Lung (tissue), 13 donors: ENCODE measurements around the gene FOXR2. TPM values are rescaled to one million over a fixed set of nuclear protein-coding genes. Genes with fewer than 3 reads are reported as not detected.

ENCODE experiments used
- ATAC-seq: fragments of 200-7000 bp; cut with Tn5 transposase; one replicate; pipeline ENCODE4 v1.9.1; 2020; ENCODE audit warnings: moderate number of reproducible peaks; ENCODE audit not compliant: insufficient read depth, low FRiP score
- DNase-seq, 3 donors: peaks; one replicate each; pipeline ENCODE4 v3.0.0-alpha.2; 2013 to 2017
- H3K27ac ChIP-seq, 2 donors: one replicate each; pipeline ENCODE4 v1.5.1; 2013; ENCODE audit warnings: mild to moderate bottlenecking in 2 of 2, moderate library complexity in 2 of 2, control low read depth in 1 of 2, inconsistent platforms in 1 of 2, low read depth in 1 of 2, low read length in 1 of 2
- H3K27me3 ChIP-seq, 3 donors: one replicate each; pipeline ENCODE4 v1.5.1; 2013; ENCODE audit warnings: low read length in 2 of 3; ENCODE audit not compliant: control insufficient read depth in 3 of 3, insufficient read depth in 3 of 3
- H3K36me3 ChIP-seq, 4 donors: one replicate each; pipeline ENCODE4 v1.5.1; 2013; ENCODE audit warnings: low read length in 4 of 4, mild to moderate bottlenecking in 1 of 4, moderate library complexity in 1 of 4; ENCODE audit not compliant: control insufficient read depth in 4 of 4, insufficient read depth in 4 of 4
- H3K4me1 ChIP-seq, 5 donors: one replicate each; pipeline ENCODE4 v1.5.1; 2013; ENCODE audit warnings: low read length in 5 of 5, mild to moderate bottlenecking in 2 of 5, moderate library complexity in 1 of 5; ENCODE audit not compliant: control insufficient read depth in 5 of 5, insufficient read depth in 5 of 5
- H3K4me3 ChIP-seq: one replicate; pipeline ENCODE4 v1.5.1; 2013; ENCODE audit warnings: mild to moderate bottlenecking, control low read depth, moderate library complexity
- H3K9ac ChIP-seq, 2 donors: one replicate each; pipeline ENCODE4 v1.5.1; 2013; ENCODE audit warnings: low read length in 2 of 2, control low read depth in 1 of 2; ENCODE audit not compliant: insufficient read depth in 1 of 2
- H3K9me3 ChIP-seq, 4 donors: one replicate each; pipeline ENCODE4 v1.5.1; 2013; ENCODE audit warnings: low read length in 3 of 4, mild to moderate bottlenecking in 1 of 4, moderate library complexity in 1 of 4; ENCODE audit not compliant: control insufficient read depth in 4 of 4, insufficient read depth in 3 of 4
- CTCF ChIP-seq: IDR thresholded peaks from 2 replicates; pipeline ENCODE4 v1.5.1; 2012; ENCODE audit warnings: mild to moderate bottlenecking; ENCODE audit errors: control extremely low read depth, extremely low read depth
- whole genome bisulfite sequencing, 2 donors: extraction: QIAGEN DNeasy Blood & Tissue Kit; methylation state at CpG; one replicate each; pipeline ENCODE4 v1.1.7; 2013; 5-methylcytosine and 5-hydroxymethylcytosine counted together
- polyA plus RNA-seq, 2 donors: library from polyadenylated mRNA; stranded (reverse); fragments of 200-250 nt; gene quantifications; one replicate each; pipeline ENCODE4 v1.2.1, GENCODE V29; 2013
- small RNA-seq: library from RNA; depleted of rRNA; stranded (forward); fragments of <200 nt; gene quantifications from one replicate; pipeline ENCODE3, GENCODE V24; 2014; ENCODE audit warnings: low replicate concordance
- total RNA-seq, 2 donors: library from RNA; depleted of rRNA in 1 of 2; stranded (reverse); fragments of >200 nt in 1 of 2; gene quantifications; one replicate each; pipeline ENCODE4 v1.2.1, GENCODE V29; 2014 to 2021
- donor health status: control.
- donor health status: control.
- donor health status: Bipolar disorder and iron deficiency.
- donor health status: healthy.
- donor health status: DM: yes; HTN: yes; CAD: no.

The FOXR2 gene
- total and polyA plus RNA-seq, 4 donors = not detected

GRCh38 chrX:55659931-55660330 lies 36.7 kb downstream of the FOXR2 start:
- Histone ChIP-seq H3K9ac (no peak overlapping the region), H3K4me1 (no peaks in the 10 kb centered on the region), H3K27me3 (peaks cover 0 to 2% (median 0%) of the 10 kb centered on the region in 3 donors), H3K36me3 (no peaks in the 10 kb centered on the region), H3K9me3 (peaks cover 0 to 4% (median 0%) of the 10 kb centered on the region in 4 donors), H3K4me3 (no peak overlapping the region), H3K27ac (no peak overlapping the region)
- ATAC-seq (no peak), DNase-seq (no peak)
- TF ChIP-seq CTCF = no peak
- 34 to 67% methylated on average over 2 of the region's 2 CpGs for WGBS, 2 donors

- no peak for ATAC-seq
- 48 to 61% methylated on average over 3 of the region's 3 CpGs for WGBS, 2 donors
Observed at GRCh38 chrX:55663584-55663983, 40.4 kb downstream of the FOXR2 start.

DNA sequence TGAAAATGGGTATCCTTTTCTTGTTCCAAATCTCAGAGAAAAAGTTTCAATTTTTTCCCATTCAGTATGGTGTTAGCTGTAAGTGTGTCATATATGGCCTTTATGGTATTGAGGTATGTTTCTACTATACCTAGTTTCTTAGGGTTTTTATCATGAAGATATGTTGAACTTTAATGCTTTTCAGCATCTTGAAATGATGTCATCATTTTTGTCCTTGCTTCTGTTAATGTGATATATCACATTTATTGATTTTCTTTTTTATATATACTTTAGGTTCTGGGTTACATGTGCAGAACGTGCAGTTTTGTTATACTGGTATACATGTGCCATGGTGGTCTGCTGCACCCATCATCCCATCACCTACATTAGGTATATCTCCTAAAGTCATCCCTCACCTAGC lies 44.9 kb downstream of the FOXR2 start:
- no peak for TF ChIP-seq CTCF
- Histone ChIP-seq H3K27me3 (no peaks in the 10 kb centered on the region), H3K4me1 (no peaks in the 10 kb centered on the region), H3K9me3 (peaks cover 0 to 3% (median 1%) of the 10 kb centered on the region in 4 donors), H3K36me3 (no peaks in the 10 kb centered on the region), H3K4me3 (no peak overlapping the region), H3K27ac (no peak overlapping the region), H3K9ac (no peak overlapping the region)
- DNase-seq = no peak
- ATAC-seq = no peak
- 63 to 88% methylated on average over 1 of the region's 1 CpG for WGBS, 2 donors

More at GRCh38 chrX:55663584-55663983, 40.4 kb downstream of the FOXR2 start:
- Histone ChIP-seq H3K4me3 (no peak overlapping the region), H3K9ac (no peak overlapping the region), H3K36me3 (no peaks in the 10 kb centered on the region), H3K27me3 (peaks cover 0 to 2% (median 0%) of the 10 kb centered on the region in 3 donors), H3K27ac (no peak overlapping the region), H3K9me3 (peaks cover 0 to 3% (median 1%) of the 10 kb centered on the region in 4 donors), H3K4me1 (no peaks in the 10 kb centered on the region)
- DNase-seq = no peak
- TF ChIP-seq CTCF = no peak

Small RNAs within 50 kb of the gene (small RNA-seq; reads per million reads assigned to genes)
- gene RF00019 = not detected

Other genes with a start within 250 kb of the FOXR2 start
- 10 to 100 TPM; 22.3 to 63.3 TPM for gene MAGEH1, start 171.3 kb upstream of the FOXR2 start, total RNA-seq
- gene MAGEH1, start 171.3 kb upstream of the FOXR2 start, polyA plus RNA-seq = 10 to 100 TPM; 16.8 to 26.8 TPM
- 10 to 100 TPM in 1 of 2 donors, 1 to 10 TPM in 1; 4.4 to 10.2 TPM for gene USP51, start 133.6 kb upstream of the FOXR2 start, total RNA-seq
- 1 to 10 TPM in 1 of 2 donors, under 1 TPM in 1; 0.70 to 1.3 TPM for gene USP51, start 133.6 kb upstream of the FOXR2 start, polyA plus RNA-seq
- 10 to 100 TPM; 14.4 to 44.9 TPM for gene RRAGB, start 94.3 kb downstream of the FOXR2 start, total RNA-seq
- gene RRAGB, start 94.3 kb downstream of the FOXR2 start, polyA plus RNA-seq = 10 to 100 TPM; 13.0 to 18.1 TPM